PC-9 (cell line): ENCODE data around the gene CCDC15.

Experiments
- CTCF ChIP-seq: fragments of 200-600 bp; sonication (generic); conservative IDR thresholded peaks from 2 replicates; pipeline ENCODE4 v1.6.1; 2017; ENCODE audit warnings: mixed run types, antibody characterized with exemption, mild to moderate bottlenecking, moderate library complexity
- EZH2 ChIP-seq: fragments of 200-600 bp; sonication (generic); IDR thresholded peaks from 2 replicates; pipeline ENCODE4 v1.8.0; 2017; ENCODE audit warnings: antibody characterized with exemption, low read depth

GRCh38 chr11:125001849-125002248 is 47.8 kb downstream of the CCDC15 start:
- TF ChIP-seq CTCF = no peak
- TF ChIP-seq EZH2 = no peak
